DND-41 (cell line): Measurements from ENCODE around the gene OR5B21.
A peak's percentile ranks its signal among the peaks of the same experiment; 100 is the strongest.

Experiments used
- ATAC-seq: fragments of 200-7000 bp; cut with Tn5 transposase; 3 replicates; pipeline ENCODE4 v1.9.1; 2021; ENCODE audit warnings: low read depth; ENCODE audit not compliant: insufficient read depth
- DNase-seq: peaks from one replicate; pipeline ENCODE4 v3.0.0-alpha.2; 2020
- H2AFZ ChIP-seq: 2 replicates; pipeline ENCODE4 v1.6.0; 2012; ENCODE audit warnings: low read depth, low read length
- H3K27ac ChIP-seq: 2 replicates; pipeline ENCODE4 v1.5.1; 2012; ENCODE audit warnings: low read length, inconsistent platforms
- H3K27me3 ChIP-seq: fragments of 200-600 bp; sonication (generic); 2 replicates; pipeline ENCODE4 v1.6.0; 2012; ENCODE audit warnings: low read length, mild to moderate bottlenecking, inconsistent platforms; ENCODE audit not compliant: insufficient read depth, poor library complexity
- H3K36me3 ChIP-seq: 2 replicates; pipeline ENCODE4 v1.5.1; 2012; ENCODE audit warnings: low read length, inconsistent platforms; ENCODE audit not compliant: insufficient read depth
- H3K4me1 ChIP-seq: 2 replicates; pipeline ENCODE4 v1.5.1; 2012; ENCODE audit warnings: mild to moderate bottlenecking, low read length; ENCODE audit not compliant: insufficient read depth
- H3K4me2 ChIP-seq: 2 replicates; pipeline ENCODE4 v1.6.0; 2012; ENCODE audit warnings: mild to moderate bottlenecking, moderate library complexity, low read length, inconsistent platforms; ENCODE audit not compliant: insufficient read depth
- H3K4me3 ChIP-seq, 2 experiments: fragments of 200-600 bp in 1 of 2; shearing (Covaris generic) in 1 of 2; 2 replicates each; pipeline ENCODE4 v1.5.1; 2012 to 2016; ENCODE audit warnings: inconsistent platforms in 2 of 2, low read length in 2 of 2, mild to moderate bottlenecking in 2 of 2, low read depth in 1 of 2, moderate library complexity in 1 of 2
- H3K79me2 ChIP-seq: 2 replicates; pipeline ENCODE4 v1.6.0; 2012; ENCODE audit warnings: low read length, inconsistent platforms; ENCODE audit not compliant: insufficient read depth
- H3K9ac ChIP-seq: 2 replicates; pipeline ENCODE4 v1.6.0; 2012; ENCODE audit warnings: low read depth, mild to moderate bottlenecking, inconsistent platforms, low read length, moderate library complexity
- H3K9me3 ChIP-seq: 2 replicates; pipeline ENCODE4 v1.5.1; 2012; ENCODE audit warnings: low read length, moderate library complexity, mild to moderate bottlenecking, inconsistent platforms; ENCODE audit not compliant: insufficient read depth, severe bottlenecking
- H4K20me1 ChIP-seq: 2 replicates; pipeline ENCODE4 v1.6.0; 2012; ENCODE audit warnings: low read length; ENCODE audit not compliant: insufficient read depth
- EZH2 ChIP-seq: IDR thresholded peaks from 3 replicates; pipeline ENCODE4 v1.6.1; 2012; ENCODE audit warnings: borderline replicate concordance, low read depth, mild to moderate bottlenecking, moderate library complexity, low read length, inconsistent platforms; ENCODE audit not compliant: severe bottlenecking
- TF ChIP-seq, protein P1 (sequence below): IDR thresholded peaks from 2 replicates; pipeline ENCODE4 v1.5.1; 2012; ENCODE audit warnings: borderline replicate concordance, low read length, moderate library complexity, mild to moderate bottlenecking; ENCODE audit not compliant: poor library complexity, severe bottlenecking; ENCODE audit errors: extremely low read depth

Gene OR5B21

DNA sequence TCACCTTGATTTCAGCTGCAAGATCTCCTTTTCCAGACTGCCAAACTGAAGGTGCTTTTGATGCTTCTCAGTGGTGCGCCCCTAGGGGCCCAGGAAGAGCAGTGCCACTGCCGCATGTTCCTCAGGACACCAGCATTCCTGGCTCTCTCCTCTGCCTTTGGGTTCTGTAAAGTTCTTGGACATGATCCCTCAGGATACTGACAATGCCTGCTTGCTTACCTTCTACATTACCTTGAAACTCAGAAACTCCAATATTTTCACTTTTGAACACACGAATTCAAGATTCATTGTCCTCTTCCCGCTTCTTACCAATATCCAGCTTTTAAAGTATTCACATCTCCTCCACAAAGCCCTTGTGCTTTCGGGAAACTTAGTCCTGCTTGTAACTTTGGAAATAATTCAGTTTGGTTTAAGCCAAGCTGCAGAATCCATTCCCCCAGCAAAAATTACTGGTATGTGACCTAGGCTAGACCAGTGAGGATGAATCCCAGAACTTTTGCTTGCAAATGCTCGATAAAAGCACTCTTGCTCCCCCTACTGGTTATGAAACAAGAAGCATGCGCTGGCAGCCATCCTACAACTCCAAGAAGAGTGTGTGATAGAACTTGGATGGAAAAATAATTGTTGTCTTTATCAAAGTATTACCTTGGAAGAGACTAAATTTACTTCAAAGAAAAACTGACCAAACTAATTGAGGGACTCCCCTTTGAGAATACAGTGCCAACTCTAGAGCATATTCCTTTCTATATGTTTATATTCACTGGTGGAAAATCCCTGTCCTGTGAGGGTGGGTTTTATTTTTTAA is 16.5 kb upstream of the OR5B21 start:
- TF ChIP-seq, protein P1, sequence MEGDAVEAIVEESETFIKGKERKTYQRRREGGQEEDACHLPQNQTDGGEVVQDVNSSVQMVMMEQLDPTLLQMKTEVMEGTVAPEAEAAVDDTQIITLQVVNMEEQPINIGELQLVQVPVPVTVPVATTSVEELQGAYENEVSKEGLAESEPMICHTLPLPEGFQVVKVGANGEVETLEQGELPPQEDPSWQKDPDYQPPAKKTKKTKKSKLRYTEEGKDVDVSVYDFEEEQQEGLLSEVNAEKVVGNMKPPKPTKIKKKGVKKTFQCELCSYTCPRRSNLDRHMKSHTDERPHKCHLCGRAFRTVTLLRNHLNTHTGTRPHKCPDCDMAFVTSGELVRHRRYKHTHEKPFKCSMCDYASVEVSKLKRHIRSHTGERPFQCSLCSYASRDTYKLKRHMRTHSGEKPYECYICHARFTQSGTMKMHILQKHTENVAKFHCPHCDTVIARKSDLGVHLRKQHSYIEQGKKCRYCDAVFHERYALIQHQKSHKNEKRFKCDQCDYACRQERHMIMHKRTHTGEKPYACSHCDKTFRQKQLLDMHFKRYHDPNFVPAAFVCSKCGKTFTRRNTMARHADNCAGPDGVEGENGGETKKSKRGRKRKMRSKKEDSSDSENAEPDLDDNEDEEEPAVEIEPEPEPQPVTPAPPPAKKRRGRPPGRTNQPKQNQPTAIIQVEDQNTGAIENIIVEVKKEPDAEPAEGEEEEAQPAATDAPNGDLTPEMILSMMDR = peak; percentile 90
- TF ChIP-seq EZH2 = no peak
- Histone ChIP-seq H3K27me3 (no peaks in the 10 kb centered on the region), H3K79me2 (no peaks in the 10 kb centered on the region), H3K36me3 (peaks cover 13% of the 10 kb centered on the region), H3K4me3 (peak overlapping the region in 1 of 2 experiments; percentile 47; a peak in 2 of 4 replicates), H4K20me1 (no peaks in the 10 kb centered on the region), H3K4me2 (peak overlapping the region; percentile 64), H3K9ac (peak overlapping the region; percentile 53), H3K27ac (peak overlapping the region; percentile 90), H3K4me1 (peaks cover 46% of the 10 kb centered on the region), H3K9me3 (no peaks in the 10 kb centered on the region), H2AFZ (peak overlapping the region; percentile 72)
- DNase-seq (peak; percentile 77), ATAC-seq (peak; percentile 80)

DNA sequence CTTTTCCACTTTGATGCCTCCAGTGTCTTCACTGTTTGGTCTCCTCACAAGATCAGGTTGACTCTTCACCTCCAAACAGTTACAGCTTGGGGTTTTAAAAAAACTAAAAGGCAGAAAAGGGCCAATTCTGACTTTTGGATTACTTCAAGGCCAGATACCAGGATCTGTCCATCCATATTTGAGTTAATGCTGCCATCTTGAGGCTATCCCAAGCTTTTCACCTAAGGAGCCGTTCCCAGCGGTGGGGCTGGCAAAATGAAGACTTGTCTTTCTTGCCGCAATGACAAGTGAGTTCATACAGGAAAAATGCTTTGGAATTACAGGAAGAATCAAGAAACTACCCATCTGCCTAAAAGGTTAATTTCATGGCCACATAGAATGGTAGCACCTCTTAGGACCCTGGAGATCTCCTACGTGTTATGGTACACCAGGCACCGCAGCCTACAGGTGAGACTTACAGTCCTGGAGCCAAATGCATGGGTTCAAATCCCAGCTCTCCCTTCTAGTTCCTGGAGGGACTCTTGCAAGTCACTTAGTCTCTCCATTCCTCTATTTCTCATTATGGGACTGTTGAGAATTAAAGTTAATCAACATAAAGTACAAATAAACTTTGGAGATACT is 6.0 kb upstream of the OR5B21 start:
- ATAC-seq (peak; percentile 72; the same call in 2 of the 3 replicates), DNase-seq (peak; percentile 12)
- Histone ChIP-seq H3K4me2 (no peak overlapping the region), H3K36me3 (no peaks in the 10 kb centered on the region), H3K4me1 (no peaks in the 10 kb centered on the region), H3K27me3 (peaks cover 2% of the 10 kb centered on the region), H3K9ac (no peak overlapping the region), H4K20me1 (no peaks in the 10 kb centered on the region), H3K9me3 (no peaks in the 10 kb centered on the region), H3K79me2 (no peaks in the 10 kb centered on the region), H3K4me3 (no peak overlapping the region), H3K27ac (no peak overlapping the region), H2AFZ (no peak overlapping the region)
- TF ChIP-seq, protein P1 = peak; percentile 68
- TF ChIP-seq EZH2 = no peak

DNA sequence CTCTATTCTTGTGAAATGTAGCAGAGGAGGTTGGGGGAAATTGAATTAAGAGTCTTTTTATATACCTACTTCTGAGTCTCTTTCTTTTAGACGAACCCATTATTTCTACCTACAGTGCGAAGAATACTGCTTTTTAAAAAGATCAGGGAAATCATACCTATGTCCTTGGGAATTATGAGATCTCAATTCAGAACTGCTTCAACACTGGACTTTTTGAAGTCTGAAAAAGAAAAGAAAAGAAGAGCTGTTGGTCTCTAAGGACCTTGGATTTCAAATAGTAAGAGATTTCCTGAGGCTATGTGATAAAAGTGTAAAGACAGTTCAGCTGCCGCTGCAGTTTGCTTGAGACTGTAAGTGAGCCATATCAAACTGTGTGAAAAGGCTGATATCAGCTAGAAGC is 3.7 kb upstream of the OR5B21 start:
- Histone ChIP-seq H3K9ac (no peak overlapping the region), H3K27me3 (peaks cover 4% of the 10 kb centered on the region), H3K4me1 (no peaks in the 10 kb centered on the region), H3K4me3 (no peak overlapping the region), H3K36me3 (no peaks in the 10 kb centered on the region), H3K27ac (no peak overlapping the region), H3K79me2 (no peaks in the 10 kb centered on the region), H4K20me1 (no peaks in the 10 kb centered on the region), H3K4me2 (no peak overlapping the region), H3K9me3 (no peaks in the 10 kb centered on the region), H2AFZ (no peak overlapping the region)
- DNase-seq (no peak), ATAC-seq (no peak)
- no peak for TF ChIP-seq EZH2
- TF ChIP-seq, protein P1 = no peak
